Measurements from ENCODE around the gene APLP1.

Gene APLP1

DNA sequence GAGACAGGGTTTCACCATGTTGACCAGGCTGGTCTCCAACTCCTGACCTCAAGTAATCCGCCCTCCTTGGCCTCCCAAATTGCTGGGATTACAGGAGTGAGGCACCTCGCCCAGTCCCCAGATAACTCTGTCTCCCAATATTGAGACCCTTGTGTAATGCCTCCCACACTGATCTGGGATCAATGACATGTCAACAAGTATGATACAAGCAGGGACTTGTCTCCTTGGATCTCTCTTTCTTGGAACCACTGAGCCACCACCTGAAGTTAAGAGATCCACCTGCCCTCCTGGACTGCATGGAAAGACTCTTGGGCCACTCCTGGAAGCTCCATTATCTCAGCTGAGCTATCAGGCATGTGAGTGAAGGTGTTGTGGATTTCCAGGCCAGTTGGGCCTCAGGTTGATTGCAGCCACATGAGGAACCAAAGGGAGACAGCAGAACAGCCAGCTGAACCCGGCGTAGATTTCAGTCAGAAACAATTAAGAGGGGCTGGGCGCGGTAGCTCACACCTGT, 16.9 kb downstream of the APLP1 start:
- DNase-seq (ENCODE audit: low read depth): no peak
- TF ChIP-seq POLR2A (IDR thresholded peaks at IDR 0.05; ENCODE audit: extremely low read depth, insufficient read length): no peak
- TF ChIP-seq, protein P1, sequence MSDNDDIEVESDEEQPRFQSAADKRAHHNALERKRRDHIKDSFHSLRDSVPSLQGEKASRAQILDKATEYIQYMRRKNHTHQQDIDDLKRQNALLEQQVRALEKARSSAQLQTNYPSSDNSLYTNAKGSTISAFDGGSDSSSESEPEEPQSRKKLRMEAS (IDR thresholded peaks at IDR 0.05; ENCODE audit: low read depth, low read length): no peak
- TF ChIP-seq MYC (IDR thresholded peaks at IDR 0.05; ENCODE audit: low read depth, low read length): no peak
- TF ChIP-seq, protein P2, sequence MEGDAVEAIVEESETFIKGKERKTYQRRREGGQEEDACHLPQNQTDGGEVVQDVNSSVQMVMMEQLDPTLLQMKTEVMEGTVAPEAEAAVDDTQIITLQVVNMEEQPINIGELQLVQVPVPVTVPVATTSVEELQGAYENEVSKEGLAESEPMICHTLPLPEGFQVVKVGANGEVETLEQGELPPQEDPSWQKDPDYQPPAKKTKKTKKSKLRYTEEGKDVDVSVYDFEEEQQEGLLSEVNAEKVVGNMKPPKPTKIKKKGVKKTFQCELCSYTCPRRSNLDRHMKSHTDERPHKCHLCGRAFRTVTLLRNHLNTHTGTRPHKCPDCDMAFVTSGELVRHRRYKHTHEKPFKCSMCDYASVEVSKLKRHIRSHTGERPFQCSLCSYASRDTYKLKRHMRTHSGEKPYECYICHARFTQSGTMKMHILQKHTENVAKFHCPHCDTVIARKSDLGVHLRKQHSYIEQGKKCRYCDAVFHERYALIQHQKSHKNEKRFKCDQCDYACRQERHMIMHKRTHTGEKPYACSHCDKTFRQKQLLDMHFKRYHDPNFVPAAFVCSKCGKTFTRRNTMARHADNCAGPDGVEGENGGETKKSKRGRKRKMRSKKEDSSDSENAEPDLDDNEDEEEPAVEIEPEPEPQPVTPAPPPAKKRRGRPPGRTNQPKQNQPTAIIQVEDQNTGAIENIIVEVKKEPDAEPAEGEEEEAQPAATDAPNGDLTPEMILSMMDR (IDR thresholded peaks at IDR 0.05; ENCODE audit: low read depth, low read length): no peak
- H3K4me3 ChIP-seq (ENCODE audit: low read depth, low read length): no peak overlapping the region

DNA sequence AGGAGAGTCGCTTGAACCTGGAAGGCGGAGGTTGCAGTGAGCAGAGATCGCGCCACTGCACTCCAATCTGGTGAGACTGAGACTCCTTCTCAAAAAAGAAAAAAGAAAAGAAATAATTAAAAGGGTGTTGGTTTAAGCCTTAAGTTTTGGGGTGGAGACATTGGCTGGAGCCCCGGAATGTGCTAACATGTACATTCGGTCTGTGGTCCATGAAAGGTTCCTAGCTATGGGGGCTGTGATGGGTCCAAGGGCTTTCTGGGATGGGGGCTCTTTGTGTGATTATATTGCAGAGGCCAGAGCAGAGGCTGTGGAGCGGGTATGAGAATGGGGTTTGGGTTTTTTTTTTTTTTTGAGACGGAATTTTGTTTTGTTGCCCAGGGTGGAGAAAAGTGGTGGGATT, 17.5 kb downstream of the APLP1 start:
- H3K4me3 ChIP-seq (ENCODE audit: low read depth, low read length): no peak overlapping the region
- TF ChIP-seq, protein P1 (IDR thresholded peaks at IDR 0.05; ENCODE audit: low read depth, low read length): no peak
- TF ChIP-seq MYC (IDR thresholded peaks at IDR 0.05; ENCODE audit: low read depth, low read length): no peak
- TF ChIP-seq, protein P2 (IDR thresholded peaks at IDR 0.05; ENCODE audit: low read depth, low read length): no peak
- no peak for TF ChIP-seq POLR2A (IDR thresholded peaks at IDR 0.05; ENCODE audit: extremely low read depth, insufficient read length)
- DNase-seq (ENCODE audit: low read depth): no peak

DNA sequence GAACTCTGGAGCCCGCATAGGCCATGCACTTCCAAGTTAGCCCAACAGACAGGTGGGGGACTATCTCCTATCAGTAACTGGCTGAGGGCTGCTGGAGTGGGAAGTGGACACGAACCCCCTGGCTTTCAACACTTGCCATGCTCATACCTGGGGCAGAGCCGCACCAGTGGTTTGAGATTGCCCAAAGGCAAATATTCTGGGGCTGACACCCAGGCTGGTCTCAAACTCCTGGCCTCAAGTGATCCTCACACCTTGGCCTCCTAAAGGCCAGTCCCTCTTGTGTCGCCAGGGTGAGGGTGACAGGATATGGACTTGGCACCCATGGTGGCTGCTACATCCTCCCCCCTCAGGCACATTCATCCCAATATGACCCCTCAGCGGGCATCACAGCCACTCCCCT, 18.8 kb downstream of the APLP1 start:
- H3K4me3 ChIP-seq (ENCODE audit: low read depth, low read length): no peak overlapping the region
- DNase-seq (ENCODE audit: low read depth): no peak
- TF ChIP-seq, protein P1 (IDR thresholded peaks at IDR 0.05; ENCODE audit: low read depth, low read length): no peak
- TF ChIP-seq MYC (IDR thresholded peaks at IDR 0.05; ENCODE audit: low read depth, low read length): no peak
- no peak for TF ChIP-seq POLR2A (IDR thresholded peaks at IDR 0.05; ENCODE audit: extremely low read depth, insufficient read length)
- TF ChIP-seq, protein P2 (IDR thresholded peaks at IDR 0.05; ENCODE audit: low read depth, low read length): no peak

DNA sequence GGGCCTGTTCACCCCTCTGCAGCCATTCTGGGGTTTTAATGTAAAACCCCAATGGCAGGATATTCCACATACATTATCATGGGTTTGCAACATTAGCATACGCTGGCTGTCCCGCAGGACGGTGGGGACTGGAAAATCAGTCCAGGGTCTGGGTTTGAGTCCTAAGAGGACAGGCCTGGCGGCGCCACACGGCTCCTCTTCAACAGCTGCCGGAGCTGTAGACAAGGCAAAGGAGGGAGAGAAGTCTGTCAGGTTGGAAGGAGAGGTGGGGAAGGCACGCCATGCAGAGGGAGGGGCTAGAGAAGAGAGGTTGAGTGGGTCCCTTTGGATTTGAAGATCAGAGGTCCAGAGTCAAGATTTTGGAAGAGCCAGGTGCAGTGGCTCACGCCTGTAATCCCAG, 20.0 kb downstream of the APLP1 start:
- H3K4me3 ChIP-seq (ENCODE audit: low read depth, low read length): no peak overlapping the region
- DNase-seq (ENCODE audit: low read depth): no peak
- TF ChIP-seq, protein P2 (IDR thresholded peaks at IDR 0.05; ENCODE audit: low read depth, low read length): no peak
- TF ChIP-seq, protein P1 (IDR thresholded peaks at IDR 0.05; ENCODE audit: low read depth, low read length): no peak
- no peak for TF ChIP-seq POLR2A (IDR thresholded peaks at IDR 0.05; ENCODE audit: extremely low read depth, insufficient read length)
- no peak for TF ChIP-seq MYC (IDR thresholded peaks at IDR 0.05; ENCODE audit: low read depth, low read length)

DNA sequence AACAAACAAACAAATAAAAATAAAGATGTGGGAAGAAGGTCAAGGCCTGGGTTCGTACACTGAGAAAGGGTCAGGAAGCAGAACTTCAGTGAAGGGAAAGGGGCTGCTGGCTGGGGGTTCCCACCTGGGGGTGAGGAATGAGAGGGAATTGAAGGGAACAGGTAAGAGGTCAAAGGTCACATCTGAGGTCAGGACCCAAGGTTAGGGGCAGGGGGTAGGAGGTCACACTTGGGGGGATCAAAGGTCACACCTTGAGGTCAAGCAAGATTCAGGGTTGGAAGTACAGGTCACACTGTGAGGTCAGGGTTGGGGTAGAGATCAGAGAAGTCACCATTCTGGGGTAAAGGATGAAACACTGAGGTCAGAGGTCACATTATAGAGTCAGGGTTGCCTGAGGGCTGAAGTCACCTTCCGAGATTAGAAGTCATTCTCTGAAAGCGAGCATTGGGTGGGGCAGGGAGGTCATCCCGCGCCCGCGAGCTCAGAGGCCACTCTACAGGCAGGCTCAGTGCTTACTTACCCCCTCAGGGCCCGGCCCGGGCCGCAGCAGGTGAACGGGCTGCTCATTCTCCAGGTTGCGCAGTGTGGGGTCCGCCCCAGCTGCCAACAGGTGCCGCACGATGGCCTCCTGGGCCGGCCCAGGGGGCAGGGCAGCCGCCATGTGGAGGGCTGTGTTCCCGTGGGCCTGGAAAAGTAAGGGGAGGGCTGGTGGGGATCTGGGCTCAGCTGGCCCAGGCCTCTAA, 21.2 kb downstream of the APLP1 start:
- TF ChIP-seq POLR2A (IDR thresholded peaks at IDR 0.05; ENCODE audit: extremely low read depth, insufficient read length): no peak
- no peak for TF ChIP-seq MYC (IDR thresholded peaks at IDR 0.05; ENCODE audit: low read depth, low read length)
- TF ChIP-seq, protein P1 (IDR thresholded peaks at IDR 0.05; ENCODE audit: low read depth, low read length): no peak
- TF ChIP-seq, protein P2 (IDR thresholded peaks at IDR 0.05; ENCODE audit: low read depth, low read length): no peak
- no peak for DNase-seq (ENCODE audit: low read depth)
- no peak overlapping the region for H3K4me3 ChIP-seq (ENCODE audit: low read depth, low read length)
